ENCODE measurements around the gene DNAJC1. TPM values are rescaled to one million over a fixed set of nuclear protein-coding genes. Genes with fewer than 3 reads are reported as not detected.

Gene DNAJC1
- total and polyA plus RNA-seq, 10 of the 15 experiments (the other 5 are each of a cell fraction or from before 2014, with no cell fraction given) = 2.5 to 39.3 (median 20.4) TPM

GRCh38 chr10:21885940-21886339 lies 117.6 kb downstream of the DNAJC1 start (continued):
- TF ChIP-seq CUX1 (IDR thresholded peaks at IDR 0.05; ENCODE audit: insufficient replicate concordance, low read depth, low read length) = no peak
- no peak for TF ChIP-seq IKZF1 (conservative IDR thresholded peaks at IDR 0.05)
- no peak for TF ChIP-seq RCOR1 (conservative IDR thresholded peaks at IDR 0.05; ENCODE audit: low read depth, low read length)
- no peak for TF ChIP-seq NFXL1 (IDR thresholded peaks at IDR 0.05; ENCODE audit: borderline replicate concordance)
- TF ChIP-seq TBL1XR1 (IDR thresholded peaks at IDR 0.05; ENCODE audit: low read depth, low read length) = no peak
- TF ChIP-seq KDM1A (IDR thresholded peaks at IDR 0.05; ENCODE audit: borderline replicate concordance) = no peak
- no peak for TF ChIP-seq ZNF24 (IDR thresholded peaks at IDR 0.05)
- TF ChIP-seq ZNF207 (IDR thresholded peaks at IDR 0.05; ENCODE audit: borderline replicate concordance) = no peak
- TF ChIP-seq RUNX3 (IDR thresholded peaks at IDR 0.05; ENCODE audit: low read length) = peak; percentile 93
- no peak for TF ChIP-seq ZNF217 (IDR thresholded peaks at IDR 0.05)
- TF ChIP-seq HCFC1 (IDR thresholded peaks at IDR 0.05; ENCODE audit: low read length) = no peak
- TF ChIP-seq ZNF687 (IDR thresholded peaks at IDR 0.05) = no peak
- no peak for TF ChIP-seq CEBPZ (IDR thresholded peaks at IDR 0.05; ENCODE audit: low read depth, low read length)
- peak; percentile 28; the same call in 1 of the 2 replicates for TF ChIP-seq CREM (IDR thresholded peaks at IDR 0.05; ENCODE audit: low read depth)
- peak; percentile 71; the same call in 1 of the 2 replicates for TF ChIP-seq MEF2A (IDR thresholded peaks at IDR 0.05; ENCODE audit: insufficient read depth, low read depth, low read length)
- TF ChIP-seq FOS (IDR thresholded peaks at IDR 0.05; ENCODE audit: borderline replicate concordance, extremely low read depth, insufficient read length) = no peak
- TF ChIP-seq NR2C1 (IDR thresholded peaks at IDR 0.05) = no peak
- no peak for TF ChIP-seq IRF3 (IDR thresholded peaks at IDR 0.05)
- TF ChIP-seq NFIC (IDR thresholded peaks at IDR 0.05; ENCODE audit: low read depth, low read length) = peak; percentile 76

Data from GM12878 (cell line).